ENCODE data around the gene ACSS2.
A peak's percentile ranks its signal among the peaks of the same experiment; 100 is the strongest.
"Not testable (repeated sequence)": the region's sequence is repeated elsewhere in the genome, so short reads cannot be mapped to it uniquely, and the experiment has no call there.

The ACSS2 gene

DNA sequence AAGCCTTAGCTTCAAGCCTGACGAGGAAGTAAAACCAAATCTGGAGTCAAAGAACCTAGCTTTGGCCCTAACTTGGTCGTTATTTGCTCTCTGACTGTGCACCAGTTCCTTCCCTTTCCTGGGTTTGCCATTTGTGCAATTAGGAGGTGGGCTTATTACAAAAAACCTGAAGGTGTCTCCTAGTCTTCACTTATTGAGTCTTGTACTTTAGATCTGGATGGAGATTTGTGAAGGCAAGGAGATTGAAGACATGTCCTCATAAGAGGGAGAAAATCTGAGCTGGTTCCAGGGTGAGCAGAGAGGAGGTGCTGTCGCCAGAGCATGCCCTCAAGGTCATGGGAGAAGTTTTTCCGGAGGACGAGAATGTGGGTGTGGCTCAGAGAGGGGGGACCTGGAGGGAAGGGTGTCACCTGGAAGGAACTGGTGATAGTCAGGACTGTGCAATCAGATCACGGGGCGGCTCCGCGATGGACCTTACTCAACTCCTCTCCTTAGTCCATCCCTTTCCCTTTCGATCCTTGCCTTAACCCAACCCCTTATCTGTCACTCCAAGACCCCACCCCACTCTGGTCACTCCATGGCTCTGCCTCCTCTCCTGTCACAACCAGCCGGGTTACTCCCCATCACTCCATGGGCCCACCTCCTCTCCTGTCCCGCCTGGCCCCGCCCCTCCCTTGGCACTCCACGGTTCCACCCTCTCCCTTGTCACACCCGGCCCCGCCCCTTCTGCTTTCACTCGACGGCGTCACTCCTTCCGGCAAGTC is 588 bp upstream of the ACSS2 start:
- DNase-seq = peak; percentile 95

DNA sequence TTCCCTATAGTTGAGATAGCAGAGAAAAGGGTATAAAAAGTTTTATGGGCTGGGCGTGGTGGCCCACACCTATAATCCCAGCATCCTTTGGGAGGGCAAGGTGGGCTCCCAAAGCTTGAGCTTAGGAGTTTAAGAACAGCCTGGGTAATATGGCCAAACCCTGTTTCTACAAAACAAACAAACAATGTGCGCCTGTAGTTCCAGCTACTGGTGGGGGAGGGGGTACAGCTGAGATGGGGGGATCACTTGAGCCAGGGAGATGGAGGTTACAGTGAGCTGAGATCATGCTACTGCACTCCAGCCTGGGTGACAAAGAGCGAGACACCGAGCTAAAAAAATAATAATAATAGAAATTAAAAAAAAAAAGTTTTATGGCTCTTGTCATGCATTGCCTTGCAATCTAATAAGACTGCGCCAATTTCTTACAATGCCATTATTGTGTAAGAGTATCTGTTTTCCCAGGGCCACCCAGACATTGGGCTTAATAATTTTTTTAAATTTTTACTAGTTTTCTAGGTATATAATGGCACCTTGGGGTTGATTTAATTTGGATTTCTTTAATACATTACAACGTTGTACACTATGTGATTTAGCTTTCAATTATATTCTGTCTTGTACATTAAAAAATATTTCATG is 3.9 kb downstream of the ACSS2 start:
- no peak for DNase-seq

DNA sequence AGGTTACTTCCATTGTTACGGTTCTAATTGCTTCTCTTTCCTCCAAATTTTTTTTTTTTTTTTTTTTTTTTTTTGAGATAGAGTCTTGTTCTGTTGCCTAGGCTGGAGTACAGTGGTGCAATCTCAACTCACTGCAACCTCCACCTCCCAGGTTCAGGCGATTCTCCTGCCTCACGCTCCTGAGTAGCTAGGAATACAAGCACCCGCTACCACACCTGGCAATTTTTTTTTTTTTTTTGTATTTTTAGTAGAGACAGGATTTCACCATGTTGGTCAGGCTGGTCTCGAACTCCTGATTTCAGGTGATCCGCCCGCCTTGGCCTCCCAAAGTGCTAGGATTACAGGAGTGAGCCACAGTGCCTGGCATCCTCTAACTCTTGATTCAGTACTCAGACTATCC is 4.6 kb downstream of the ACSS2 start:
- not testable (repeated sequence) for DNase-seq

DNA sequence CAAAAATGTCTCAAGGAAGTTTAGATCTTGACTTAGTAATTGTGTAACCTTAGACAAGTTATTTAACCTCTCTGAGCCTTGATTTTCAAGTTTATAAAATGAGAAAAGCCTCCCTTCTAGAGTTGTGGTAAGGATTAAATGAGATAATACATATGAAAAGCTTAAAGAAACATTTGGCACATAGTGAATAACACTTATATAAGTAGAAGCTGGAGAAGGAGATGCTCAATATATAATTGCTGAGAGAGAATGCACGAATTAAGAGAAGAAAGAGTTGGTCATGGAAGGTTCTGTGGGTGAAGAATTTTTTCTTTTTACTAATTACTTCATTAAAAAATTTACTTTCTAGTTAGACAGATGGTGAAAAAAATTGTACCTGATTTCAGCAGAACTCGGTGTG is 5.3 kb downstream of the ACSS2 start:
- DNase-seq = no peak

DNA sequence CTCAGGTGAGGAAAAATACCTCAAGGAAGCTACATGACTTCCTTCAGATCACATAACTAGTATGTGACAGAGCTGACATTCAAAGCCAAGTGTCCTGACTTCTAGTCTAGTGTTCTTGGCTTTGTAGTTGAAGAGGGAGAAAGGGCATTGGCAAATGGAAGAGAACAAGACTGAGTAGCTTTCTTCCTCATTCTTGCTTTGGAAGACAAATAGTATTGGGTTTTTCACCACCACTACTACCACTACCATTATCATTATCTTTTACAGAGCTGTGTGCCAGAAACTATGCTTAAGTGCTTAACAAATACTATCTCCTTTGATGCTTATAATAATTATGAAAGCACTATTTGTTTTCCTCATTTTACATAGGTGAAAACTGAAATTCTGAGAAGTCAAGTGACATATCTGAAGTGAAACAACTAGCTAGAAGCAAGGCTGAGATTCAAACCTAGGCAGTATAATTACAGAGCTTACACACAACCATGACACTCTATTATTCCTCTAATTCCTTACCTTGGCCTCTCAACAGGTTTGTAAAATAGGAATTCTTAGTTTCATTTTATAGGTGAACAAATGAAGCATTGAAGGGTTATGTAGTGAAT is 6.8 kb downstream of the ACSS2 start:
- peak; percentile 57 for DNase-seq

GRCh38 chr20:34883809-34884208 is 7.4 kb downstream of the ACSS2 start:
- DNase-seq = no peak

- DNase-seq = no peak
Observed at GRCh38 chr20:34884260-34884659, 7.8 kb downstream of the ACSS2 start.

DNA sequence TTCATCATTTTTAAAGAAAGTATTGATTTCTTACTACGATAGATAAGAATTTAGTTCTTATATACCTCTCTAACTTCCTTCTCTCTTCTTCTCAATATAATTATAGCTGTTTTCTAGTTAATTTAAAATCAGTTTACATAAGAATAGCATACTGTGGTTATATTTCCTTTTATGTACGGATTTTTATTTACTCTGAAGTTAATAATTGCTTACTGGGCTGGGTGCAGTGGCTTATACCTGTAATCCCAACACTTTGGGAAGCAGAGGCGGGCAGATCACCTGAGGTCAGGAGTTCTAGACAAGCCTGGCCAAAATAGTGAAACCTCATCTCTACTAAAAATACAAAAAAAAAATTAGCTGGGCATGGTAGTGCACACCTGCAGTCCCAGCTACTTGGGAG is 9.7 kb downstream of the ACSS2 start:
- no peak for DNase-seq

DNA sequence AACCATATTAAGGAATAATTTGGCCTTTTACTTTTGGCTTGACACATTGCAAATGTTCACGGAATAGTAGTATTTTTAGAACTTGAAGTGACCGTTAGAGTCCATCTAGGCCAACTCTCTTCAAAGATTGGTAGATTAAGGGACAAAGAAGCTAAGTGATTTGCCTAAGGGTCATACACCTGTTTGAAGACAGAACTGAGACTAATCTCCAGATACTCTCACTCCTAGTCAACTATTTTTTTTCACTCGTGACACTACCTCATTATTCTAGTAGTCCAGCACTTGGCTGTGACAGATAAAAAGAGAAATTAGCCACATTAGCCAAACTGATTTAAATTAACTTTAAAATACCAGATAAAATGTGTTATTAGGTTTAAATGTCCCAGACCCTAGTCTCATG is 10.6 kb downstream of the ACSS2 start:
- no peak for DNase-seq

- no peak for DNase-seq
Observed at GRCh38 chr20:34888468-34888867, 12.1 kb downstream of the ACSS2 start.

GRCh38 chr20:34891166-34892062 is 15.0 kb downstream of the ACSS2 start:
- no peak for DNase-seq

DNA sequence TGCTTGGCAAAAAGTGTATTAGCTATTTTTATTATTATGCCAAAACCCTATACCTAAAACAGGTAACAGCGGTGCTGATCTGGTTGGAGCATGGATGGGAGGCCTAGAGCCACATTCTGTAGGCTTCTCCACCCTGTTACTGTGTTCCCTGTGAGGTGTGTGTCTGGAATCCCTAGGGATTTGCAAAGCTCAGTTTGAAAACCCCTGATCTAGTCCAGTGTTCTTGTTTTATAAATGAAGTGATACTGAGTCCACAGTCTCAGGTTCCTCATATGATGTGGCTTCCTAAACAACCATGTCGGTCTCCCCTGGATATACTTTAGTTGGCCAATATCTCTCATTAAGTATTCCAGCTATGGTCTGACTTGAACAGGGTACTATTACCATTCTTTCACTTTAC is 16.3 kb downstream of the ACSS2 start:
- DNase-seq = no peak

DNA sequence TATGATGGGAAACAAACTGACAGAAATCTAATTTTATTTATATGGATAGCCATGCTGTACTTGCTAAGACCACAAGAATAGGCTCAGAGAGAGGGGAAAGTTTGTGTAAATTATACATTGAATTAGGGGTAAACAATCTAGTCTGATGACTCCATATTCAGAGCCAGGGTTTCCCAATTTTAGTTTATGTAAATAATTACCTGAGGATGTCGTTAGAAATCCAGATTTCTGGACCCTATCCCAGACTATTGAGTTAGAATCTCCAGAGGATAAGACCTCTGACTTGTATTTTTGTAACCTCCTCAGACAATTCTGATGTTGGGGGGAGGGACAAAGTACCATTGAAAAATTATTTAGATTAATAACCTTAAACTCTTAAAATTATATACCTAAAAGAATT is 18.3 kb downstream of the ACSS2 start:
- DNase-seq = no peak

DNA sequence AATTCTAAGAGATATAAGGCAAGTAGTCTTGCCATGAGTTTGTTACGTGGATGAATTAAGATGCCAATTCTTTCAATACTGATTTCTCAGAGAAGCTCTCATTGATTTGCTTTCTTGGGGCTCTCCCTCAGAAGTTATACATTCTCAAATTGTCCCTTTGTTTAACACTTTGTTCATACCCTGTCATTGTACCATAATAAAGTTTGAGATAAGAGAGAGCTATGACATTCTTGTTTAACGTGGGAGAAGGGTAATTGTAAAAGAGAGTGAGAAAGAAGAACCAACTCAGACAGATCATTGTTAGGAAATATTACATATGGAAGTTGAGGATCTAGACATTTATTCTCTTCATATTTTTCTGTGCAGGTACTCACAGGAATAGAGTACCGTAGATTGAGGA is 19.1 kb downstream of the ACSS2 start:
- no peak for DNase-seq

GRCh38 chr20:34896086-34896621 is 19.7 kb downstream of the ACSS2 start:
- DNase-seq = no peak

DNA sequence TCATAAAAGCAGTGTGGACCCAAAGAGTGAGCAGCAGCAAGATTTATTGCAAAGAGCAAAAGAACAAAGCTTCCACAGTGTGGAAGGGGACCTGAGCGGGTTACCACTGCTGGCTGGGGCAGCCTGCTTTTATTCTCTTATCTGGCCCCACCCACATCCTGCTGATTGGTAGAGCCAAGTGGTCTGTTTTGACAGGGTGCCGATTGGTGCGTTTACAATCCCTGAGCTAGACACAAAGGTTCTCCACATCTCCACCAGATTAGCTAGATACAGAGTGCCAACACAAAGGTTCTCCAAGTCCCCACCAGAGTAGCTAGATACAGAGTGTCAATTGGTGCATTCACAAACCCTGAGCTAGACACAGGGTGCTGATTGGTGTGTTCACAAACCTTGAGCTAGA is 21.7 kb downstream of the ACSS2 start:
- DNase-seq = not testable (repeated sequence)

DNA sequence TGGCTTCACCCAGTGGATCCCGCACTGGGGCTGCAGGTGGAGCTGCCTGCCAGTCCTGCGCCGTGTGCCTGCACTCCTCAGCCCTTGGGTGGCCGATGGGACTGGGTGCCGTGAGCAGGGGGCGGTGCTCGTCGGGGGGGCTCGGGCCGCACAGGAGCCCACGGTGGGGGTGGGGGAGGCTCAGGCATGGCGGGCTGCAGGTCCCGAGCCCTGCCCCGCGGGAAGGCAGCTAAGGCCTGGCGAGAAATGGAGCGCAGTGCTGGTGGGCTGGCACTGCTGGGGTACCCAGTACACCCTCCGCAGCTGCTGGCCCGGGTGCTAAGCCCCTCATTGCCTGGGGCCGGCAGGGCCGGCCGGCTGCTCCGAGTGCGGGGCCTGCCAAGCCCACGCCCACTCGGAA is 22.3 kb downstream of the ACSS2 start:
- DNase-seq = not testable (repeated sequence)

- DNase-seq = no peak
Observed at GRCh38 chr20:34904202-34904621, 27.8 kb downstream of the ACSS2 start.

DNA sequence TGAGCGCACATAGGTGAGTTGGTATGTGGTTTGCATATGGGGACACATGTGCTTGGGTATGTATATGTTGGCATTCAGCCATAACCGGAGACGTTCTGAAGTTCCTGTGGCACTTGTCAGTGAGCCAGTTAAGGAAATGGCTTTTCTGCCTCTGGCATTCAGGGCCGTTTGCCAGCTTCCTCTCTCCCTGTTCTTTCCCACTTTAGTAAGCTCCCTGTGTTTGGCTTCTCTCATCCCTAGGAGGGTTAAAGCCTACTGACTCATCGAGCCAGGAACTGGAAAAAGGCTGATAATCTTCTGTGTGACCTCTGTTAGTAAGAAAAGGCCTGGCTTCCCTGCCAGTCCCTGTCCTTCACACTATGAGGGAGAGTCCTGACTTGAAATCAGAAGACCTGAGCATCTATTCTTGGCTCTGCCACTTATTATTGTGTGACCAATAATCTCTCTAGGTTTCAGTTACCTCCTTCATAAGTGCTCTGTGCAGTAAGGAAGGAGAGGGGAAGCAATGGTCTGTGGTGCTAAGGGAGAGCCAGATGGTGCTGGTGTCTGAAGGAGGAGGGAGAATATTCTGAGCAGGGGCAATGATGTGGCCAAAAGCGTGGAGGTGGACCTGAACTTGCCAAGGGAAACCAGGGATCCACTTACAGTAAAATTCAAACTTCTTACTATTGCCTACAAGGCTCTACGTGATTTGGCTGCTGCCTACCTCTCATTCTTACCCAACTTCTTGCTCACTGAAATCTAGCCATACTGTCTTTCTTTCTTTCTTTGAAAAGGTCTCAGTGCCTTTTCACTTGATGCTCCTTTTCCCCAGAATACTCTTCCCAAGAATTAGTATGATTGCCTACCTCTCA is 31.4 kb downstream of the ACSS2 start:
- DNase-seq = peak; percentile 79

GRCh38 chr20:34915131-34915530 is 38.7 kb downstream of the ACSS2 start:
- DNase-seq = no peak

DNA sequence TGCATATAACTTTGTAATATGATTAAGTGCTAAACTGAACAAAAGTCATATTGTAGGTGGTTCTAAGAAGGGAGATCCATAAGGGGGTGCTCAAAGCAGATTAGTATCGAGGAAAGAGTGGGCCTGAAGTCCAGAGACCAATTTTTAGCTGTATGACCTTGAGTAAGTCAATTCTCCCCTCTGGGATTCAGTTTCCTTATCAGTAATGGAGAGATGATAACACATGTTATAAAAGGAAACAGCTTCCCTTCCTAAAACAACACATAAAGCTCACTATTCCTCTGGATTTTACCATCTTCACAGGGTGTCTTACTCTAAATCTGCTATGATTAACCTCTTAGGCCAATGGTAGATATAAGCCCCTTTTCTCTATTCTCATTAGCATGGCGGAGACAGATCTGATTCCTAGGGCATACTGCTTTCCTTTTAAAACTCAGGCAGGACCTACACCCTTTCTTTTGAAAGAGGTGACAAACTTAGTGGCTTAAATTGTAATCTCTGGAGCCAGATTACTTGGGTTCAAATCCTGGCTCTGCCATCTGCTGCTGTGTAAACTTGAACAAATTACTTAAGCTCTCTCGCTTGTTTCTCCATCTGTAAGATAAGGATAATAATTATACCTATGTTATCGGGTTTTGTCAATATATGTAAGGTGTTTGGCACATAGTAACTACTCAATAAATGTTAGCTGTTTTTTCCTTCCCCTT is 39.5 kb downstream of the ACSS2 start:
- no peak for DNase-seq
